ENCODE measurements around the gene WDR45B.

The WDR45B gene

DNA sequence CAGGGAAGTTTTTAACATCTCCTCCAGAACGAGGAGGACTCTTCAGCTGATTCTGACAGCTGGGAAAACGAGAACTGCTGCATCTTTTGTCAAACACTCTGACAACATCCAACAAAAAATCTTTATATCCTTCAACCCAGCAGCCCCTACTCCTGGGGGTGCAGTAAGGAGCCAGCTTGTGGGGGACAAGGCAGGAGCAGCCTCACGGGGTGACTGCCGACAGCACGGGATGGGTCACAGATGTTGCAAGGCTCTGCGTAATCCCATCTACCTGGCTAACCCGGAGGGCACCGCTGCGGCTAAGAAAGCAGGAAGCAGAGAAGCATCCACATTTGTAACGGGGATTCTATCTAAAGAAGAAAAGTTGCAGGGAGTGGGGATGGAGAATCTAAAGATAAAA lies 28.6 kb downstream of the WDR45B start:
- DNase-seq = no peak

DNA sequence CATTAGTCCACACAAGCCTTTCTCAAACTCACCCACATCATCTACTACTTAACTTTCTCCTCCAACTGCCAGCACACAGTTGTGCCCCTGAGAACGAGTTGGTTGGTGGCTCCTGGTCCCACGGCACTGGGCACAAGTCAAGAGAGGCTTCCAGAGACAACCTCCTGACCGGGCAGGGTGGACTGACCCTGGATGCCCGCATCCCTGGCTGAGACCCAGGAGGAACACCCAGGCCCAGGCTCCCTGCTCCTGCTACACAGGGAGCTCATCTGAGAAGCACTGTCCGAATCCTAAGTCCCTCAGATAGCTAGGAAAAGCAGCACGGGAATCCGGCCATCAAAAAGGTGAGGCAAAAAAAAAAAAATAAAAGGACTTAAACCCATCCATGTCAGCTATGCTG lies 29.0 kb downstream of the WDR45B start:
- no peak for DNase-seq

DNA sequence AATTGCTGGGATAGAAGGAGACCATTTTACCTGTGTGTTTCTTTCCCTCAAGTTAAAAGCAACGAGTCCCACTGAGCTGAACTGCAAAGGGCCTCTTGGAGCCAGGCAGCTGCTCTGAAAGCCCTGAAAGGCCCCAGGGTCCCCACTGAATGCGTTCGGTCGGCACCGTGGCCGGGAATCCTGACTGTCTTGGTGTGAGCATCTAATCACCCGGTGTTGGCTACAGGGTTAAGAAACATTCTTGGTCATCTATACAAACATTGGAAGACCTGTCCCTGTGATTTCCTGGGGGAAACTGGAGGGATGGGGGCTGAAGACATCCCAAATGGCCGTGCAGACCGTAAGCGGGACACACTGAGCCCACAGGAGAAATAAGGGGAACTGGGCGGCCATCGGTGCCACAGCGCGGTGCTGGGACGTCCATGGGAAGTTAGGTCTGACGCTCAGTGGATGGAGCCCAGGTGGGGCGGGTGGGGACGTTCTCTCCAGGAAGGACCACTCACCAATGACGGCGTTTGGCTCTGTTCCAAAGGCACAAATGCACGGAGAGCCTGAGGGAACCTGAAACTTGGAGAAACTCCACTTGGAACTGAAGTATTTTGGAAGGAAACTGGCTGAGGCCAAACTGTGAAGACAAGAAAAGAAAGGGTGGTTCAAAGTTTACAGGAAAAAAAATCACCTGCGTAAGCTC lies 32.1 kb downstream of the WDR45B start:
- no peak for DNase-seq

DNA sequence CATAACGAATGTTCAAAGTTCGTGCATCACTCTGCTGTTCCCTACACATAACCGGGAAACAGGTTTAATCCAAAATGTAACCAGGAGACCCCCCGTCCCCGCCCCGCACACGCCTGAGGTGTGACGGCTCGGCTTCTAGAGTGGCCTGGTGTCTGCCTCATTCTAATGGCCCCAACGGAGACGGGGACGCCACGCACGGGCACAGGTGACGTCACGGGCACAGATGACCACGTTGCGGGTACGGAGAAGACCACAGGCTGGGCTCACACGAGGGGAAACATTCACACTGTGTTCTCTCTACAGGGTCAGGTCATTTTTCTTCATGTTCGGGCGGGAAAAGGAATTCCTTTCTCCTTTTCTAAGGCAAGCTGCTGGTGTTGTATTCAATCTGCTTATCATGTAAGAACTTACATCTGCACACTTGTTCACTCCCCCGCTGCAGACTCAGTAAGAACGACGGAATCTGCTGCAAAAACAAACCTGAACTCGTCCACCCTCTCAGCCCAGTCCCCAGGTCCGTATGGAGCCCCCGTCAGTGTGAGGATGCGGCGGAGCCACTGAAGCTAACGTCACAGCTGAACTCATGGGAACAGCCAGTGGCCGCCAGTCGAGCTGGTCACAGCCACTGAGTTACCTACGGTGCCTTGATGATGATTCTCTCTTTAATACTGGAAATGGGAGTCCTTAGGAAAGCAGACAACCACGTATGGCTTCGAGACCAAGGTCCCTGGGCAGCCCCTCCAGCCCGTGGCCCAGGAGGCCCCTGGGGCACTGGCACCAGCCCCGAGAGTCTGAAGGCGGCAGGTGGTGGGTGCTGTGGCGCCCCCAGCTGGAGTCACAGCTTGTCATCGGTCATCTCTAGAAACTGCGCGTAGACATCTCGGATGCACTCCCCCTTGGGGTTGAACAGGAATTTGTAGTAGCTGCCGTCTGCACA lies 32.9 kb downstream of the WDR45B start:
- no peak for DNase-seq

DNA sequence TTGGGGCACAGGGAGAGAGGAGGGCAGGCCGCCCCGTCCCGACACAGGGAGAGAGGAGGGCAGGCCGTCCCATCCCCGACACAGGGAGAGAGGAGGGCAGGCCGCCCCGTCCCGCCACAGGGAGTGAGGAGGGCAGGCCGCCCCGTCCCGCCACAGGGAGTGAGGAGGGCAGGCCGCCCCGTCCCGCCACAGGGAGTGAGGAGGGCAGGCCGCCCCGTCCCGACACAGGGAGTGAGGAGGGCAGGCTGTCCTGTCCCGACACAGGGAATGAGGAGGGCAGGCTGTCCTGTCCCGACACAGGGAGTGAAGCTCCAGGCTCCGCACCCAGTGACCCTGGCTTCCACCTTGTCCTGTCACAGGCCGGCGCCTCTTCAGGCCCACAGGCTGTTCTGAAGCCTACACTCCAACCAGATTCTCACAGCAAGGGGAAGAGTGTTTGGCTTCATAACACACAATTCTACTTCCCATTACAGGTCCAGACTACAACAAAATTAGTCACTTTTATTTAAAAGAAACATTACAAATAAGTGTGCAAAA lies 34.1 kb downstream of the WDR45B start:
- DNase-seq = no peak

DNA sequence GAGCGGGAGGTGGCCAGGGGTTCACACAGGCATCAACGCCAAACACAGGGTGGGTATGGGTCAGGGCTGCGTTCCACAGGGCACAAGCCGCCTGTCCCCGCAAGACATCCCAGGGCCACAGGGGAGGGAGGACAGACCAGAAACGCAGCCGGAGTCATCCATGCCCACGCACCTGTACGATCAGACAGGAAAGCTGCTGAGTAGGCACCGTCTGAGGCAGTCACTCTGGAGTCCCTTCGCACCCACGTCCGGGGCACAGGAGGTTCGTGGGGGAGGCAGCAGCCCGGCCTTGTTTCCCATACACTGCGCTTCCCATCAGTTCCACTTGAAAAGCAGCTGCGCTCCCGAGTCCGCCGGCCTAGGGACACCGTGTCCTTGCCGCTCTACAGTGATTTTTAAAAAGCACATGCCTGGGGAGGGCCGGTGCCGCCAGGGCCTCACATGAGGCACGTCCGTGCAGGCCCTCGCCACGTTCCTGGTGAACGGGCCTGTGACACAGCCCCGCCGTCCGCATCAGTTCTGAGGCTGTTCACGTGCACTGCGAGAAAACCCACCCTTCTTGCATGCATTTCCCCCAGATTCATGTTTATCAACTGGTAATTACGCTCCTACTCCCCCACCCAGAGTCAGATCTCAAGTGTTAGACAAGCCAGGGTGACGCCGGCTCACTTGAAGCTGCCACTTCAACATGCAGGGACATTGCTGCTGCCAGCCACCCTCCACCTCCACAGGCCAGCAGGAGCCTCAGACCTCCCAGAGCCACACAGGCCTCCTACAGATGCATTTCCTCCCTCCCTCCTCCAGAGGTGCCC lies 34.8 kb downstream of the WDR45B start:
- DNase-seq = no peak

DNA sequence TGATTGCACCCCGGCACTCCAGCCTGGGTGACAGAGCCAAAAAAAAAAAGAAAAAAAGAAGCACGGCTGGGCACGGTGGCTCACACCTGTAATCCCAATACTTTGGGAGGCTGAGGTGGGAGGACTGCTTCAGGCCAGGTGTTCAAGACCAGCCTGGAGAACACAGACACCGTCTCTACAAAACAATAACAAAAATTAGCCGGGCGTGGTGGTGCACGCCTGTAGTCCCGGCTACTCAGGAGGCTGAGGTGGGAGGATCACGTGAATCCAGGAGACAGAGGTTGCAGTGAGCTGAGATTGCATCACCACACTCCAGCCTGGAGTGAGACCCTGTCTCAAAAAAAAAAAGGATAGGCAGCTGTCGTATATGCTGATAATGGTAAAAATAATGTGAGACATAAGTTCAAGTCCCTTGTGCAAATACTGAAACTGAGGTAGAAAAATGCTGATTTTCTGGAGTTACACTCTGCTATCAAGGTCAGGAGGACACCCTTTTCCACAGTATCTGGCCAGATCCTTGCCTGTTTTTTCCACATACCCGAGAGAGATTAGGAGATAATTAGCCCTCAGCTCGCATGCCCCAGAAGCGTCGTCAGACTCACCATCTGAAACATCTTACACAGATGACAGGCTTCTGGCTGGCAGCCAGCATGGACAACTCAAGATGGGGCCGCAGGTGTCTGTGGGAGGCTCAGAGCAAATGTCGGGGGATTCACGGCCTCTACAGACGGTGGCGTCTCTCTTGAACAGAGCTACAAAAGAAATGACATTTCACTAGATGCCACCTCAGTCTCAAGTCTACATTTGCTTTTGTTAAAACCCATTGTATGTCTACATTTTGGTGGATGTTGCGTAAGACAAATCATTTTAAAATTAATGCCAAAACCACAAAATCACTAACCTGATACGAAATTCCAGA lies 36.8 kb downstream of the WDR45B start:
- DNase-seq = no peak

DNA sequence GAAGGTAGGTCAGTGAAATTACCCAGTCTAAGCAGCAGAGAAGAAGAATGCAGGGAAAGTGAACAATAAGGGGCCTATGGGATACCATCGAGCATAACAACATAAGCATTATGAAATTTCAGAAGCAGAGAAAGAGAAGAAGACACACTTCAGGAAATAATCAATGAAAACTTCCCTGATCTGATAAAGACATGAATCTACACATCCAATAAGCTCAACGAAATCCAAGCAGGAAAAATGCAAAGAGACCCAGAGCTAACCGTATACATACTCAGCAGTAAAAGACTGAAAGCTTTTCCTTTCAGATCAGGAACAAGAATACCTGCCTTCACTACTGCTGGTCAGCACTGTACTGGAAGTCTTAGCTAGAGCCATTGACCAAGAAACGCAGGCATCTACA lies 38.6 kb downstream of the WDR45B start:
- DNase-seq = no peak

DNA sequence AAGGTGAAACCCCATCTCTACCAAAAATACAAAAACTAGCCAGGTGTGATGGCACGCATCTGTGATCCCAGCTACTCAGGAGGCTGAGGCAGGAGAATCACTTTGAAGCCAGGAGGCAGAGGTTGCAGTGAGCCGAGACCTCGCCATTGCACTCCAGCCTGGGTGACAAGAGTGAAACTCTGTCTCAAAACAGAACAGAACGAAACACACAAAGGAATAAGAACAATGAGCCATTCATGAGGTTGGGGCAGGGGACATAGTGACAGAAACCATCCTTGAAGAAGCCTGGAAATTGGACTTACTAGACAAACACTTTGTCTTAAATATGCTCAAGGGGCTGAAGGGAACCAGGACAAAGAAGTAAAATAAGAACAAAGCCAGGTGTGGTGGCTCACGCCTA lies 39.4 kb downstream of the WDR45B start:
- DNase-seq = no peak

DNA sequence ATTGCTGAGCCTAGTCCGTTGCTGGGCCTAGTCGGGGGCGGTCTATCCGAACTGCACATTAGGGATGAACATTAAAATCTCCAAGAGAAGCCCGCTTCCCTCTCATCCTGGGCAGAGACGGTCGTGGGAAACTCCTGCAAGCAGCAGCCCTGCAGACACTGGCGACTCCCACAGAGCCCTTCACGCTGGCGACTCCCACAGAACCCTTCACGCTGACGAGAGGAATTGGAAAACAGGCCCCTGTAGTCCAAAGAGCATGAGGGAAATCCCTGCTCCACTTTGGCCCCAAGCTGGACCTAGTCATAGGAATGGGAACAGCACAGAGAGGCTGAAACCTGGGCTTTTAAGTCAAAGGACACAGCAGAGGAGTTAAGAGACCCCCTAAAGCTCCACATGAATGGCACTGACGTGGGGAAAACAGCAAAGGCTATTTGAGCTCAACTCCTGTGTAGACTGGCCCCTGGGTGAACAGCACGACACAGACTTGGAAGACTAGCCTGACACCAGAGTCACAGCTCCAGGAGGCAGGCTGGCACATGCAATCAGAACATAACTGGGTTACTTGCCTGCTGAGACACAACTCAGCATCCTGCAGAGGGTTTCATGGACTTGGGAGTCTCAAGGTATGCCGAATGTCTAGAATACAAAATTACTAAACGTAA lies 42.2 kb downstream of the WDR45B start:
- DNase-seq = no peak

DNA sequence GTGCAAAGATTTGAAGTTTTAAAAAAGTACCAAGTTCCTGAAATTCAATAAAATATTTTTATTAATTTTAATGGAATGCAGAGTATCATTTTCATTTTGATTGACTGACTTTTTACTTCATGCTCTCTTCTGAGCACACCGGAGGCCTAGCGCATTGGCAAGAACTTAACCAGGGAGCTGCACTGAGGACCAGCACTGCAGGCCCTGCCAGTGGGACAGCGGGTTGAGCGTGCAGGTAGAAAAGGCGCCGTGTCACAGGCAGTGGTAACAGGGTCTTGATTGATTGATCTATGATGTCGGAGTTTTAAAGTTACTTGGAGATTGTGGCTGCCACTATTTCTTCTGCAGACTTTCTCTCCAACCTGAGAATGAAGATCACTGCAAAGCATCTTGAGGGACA lies 43.7 kb downstream of the WDR45B start:
- DNase-seq = no peak

DNA sequence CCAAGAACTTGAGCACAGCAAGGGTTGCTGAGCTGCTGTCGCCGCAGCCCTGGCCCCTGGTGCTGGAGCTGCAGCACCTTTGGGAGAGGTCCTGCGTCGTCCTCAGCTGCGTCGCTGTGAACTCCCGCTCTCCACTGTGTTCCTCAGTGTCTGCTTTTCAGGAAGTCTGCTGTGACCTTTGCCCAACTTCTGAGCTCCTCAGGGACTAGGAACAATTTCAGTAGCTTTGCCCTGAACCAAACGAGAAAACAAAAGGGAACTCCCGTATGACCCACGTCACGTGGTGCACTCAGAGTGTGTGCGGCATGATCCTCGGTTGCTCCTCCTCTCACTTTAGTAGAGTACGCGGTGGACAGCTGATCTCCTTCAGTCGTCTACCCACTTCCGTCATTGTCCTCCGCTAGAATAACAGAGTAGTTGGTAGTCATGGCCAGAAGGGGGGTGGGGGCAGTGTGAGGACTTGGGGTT lies 44.2 kb downstream of the WDR45B start:
- DNase-seq = no peak

DNA sequence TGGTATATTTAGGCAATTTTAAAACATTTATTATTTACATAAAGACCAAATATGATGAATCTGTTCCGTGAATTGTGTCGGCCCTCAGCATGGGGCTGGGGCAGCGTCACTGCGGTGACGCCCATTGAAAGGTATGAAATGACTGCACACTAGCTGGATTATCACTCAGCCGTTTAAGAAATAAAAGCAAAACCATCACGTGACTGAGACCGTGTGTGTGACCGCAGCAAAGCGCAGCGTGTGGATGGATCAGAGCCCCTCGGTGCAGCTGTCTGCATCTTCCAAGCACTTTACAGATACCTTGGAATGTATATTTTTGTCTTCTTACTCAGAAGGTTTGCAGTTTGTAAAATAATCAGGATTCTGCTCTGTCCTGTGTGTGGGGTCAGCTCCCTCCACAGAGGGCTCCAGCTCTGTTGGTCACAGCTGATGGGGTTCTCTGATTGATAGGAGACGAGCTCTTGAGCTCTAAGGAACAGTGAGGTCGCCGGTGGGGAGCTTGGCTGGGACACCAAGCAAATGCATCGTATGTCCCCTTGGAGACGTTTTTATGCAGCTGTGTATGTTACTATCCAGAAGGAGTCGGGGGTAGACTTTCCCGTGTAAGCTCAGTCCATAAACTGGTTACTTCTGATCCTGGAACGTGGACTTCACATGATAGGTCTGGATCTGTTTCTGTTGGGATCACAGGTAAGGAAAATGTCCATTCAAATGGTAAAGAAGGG lies 45.1 kb downstream of the WDR45B start:
- DNase-seq = no peak

DNA sequence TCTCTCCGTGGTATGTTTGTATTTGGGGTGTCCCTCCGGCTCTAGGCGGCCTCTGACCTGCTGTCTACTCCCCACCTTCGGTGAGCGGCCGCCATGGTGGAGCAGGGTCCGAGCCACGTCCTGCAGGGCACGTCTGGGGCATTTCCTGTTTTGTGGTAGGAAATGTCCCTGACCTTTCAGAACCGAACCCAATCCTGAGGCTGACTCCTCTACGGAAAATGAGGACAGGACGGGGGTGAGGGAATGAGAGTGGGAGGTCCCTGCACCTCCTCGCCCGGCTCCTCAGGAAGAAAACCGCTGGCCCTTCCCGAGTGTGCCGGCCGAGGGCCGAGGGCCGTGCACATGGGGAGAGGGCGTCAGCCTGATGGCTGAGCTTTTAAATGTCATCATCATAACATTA lies 45.8 kb downstream of the WDR45B start:
- no peak for DNase-seq

DNA sequence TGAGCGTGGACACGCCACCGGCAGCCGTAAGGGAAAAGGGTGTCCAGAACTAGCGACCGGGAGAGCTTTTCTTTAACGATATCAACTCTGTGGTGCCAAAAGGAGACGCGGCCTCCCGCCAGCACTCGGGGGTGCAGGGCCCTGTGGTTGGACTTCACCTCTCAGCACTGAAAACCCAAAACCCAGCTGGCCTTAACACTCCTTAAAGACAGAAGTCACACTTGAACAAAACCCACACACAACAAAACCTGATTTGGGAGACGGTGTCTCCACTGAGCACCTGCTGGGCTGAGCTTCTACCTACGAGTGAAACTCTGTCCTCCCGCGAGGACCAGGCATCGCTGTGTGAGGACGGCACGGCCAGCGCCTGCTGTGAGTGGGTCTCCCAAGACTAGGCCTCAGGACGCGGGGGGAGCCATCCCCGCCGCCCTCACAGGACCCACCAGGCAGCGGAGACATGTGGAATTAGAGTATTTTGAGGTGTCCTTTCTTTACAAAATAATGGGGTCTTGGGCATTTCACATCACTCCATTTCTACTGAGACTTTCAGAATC lies 46.7 kb downstream of the WDR45B start:
- no peak for DNase-seq

DNA sequence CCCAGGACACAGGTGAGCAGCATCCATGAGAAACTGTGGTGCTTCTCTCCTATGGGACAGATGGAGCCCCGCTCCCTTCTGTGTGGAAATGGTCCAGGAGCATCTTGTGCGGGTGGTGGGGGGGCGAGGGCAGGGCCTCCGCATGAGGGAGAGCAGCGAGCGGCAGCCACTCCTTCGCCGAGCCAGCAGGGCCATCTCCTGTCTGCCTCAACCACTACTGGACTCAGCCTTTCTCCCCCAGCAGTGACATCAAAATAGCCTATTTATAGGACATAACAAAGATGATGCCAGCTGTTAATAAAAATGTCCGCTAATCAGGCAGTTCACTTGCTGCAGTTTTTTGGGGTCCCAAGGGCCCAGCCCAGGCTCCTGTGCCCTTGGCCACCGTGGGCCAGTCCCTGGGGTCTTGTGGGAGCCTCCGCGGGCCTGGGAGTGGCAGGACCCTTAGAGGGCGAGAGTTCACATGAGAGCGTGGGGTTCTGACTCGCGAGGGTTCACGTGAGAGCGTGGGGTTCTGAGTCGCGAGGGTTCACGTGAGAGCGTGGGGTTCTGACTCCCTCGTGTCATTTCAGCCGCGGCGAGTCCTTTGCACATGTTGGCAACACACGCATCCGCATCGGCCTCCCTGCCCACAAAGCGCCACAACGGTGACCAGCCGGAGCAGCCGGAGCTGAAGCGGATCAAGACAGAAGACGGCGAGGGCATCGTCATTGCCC lies 47.4 kb downstream of the WDR45B start:
- DNase-seq = no peak

DNA sequence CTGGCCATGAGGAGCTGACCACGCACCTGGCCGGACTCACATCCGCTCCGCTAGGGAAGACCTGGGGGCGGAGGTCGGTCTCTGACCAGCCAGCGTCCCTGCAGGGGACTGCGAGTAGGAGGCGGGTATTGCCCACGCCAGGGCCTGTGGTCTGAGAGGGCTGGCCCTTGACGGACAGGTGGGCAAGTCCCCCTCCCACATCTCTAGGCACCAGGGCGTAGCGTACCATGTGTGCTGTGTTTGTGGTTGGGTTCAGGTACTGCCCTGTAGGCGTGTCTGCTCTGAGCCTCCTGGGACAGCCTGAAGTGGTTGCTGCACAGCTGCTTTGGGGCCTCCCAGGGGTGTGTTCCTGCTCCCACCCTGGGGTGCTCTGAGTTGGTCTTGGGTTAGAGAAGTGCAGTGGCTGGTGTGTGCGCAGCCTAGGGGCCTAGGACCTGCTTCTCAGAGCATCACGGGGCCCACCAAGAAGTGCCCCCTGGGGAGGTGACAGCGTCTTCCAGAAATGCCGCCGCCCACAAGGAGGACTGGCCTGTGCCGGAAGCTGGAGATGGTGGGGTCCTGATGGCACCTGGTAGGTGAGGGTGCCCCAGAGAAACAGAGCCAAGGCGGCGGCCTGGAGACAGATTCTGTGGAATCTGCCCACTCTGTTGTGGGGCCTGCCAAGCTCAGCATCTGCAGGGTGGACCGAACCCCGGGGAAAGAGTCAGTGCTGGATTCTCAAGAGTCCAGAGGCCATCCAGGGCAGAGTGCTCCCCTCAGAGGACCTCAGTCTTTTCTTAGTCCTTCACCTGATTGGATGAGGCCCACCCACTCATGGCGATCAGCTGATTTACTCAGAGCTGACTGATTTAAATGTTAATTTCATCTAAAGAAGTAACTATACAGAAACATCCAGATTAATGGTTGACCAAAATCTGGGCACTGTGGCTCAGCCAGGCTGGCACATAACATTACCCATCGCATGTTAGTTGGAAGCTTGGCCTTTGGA lies 48.3 kb downstream of the WDR45B start:
- DNase-seq = no peak
